ENCODE data around the gene ATP9B.

ATP9B gene

DNA sequence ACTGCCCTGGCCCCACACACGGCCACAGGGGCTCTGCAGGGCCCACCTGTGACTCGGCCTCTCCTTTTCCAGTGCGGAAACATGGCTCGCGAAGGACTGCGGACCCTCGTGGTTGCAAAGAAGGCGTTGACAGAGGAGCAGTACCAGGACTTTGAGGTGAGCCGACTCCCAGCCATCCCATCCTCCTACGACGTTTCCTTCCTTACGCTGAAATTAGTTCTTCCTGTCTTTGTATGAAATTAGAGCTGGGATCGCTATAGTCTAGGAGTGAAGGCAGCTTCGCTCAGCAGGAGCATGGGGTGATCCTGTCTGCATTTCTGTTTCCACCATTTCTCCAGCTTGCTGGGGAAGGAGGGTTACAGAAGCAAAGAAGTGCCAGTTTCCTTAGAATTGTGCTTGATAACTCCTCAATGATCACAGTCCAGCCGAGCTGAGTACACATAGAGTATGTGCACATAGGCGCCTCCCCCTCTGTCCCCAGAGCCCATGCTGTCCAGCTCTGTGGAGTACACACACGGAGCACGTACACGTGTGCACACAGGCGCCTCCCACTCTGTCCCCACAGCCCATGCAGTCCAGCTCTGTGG is 267.5 kb downstream of the ATP9B start:
- no peak overlapping the region for H2AFZ ChIP-seq (ENCODE audit: low read length)
- H3K4me1 ChIP-seq (ENCODE audit: insufficient read depth, low read length, poor library complexity, severe bottlenecking) = no peaks in the 10 kb centered on the region
- no peak overlapping the region for H3K4me2 ChIP-seq (ENCODE audit: low read depth, low read length, poor library complexity, severe bottlenecking)
- H3F3A ChIP-seq (ENCODE audit: low read depth) = no peaks in the 10 kb centered on the region
- no peak for TF ChIP-seq EZH2phosphoT487 (IDR thresholded peaks at IDR 0.05; ENCODE audit: borderline replicate concordance)
- TF ChIP-seq, protein P1, sequence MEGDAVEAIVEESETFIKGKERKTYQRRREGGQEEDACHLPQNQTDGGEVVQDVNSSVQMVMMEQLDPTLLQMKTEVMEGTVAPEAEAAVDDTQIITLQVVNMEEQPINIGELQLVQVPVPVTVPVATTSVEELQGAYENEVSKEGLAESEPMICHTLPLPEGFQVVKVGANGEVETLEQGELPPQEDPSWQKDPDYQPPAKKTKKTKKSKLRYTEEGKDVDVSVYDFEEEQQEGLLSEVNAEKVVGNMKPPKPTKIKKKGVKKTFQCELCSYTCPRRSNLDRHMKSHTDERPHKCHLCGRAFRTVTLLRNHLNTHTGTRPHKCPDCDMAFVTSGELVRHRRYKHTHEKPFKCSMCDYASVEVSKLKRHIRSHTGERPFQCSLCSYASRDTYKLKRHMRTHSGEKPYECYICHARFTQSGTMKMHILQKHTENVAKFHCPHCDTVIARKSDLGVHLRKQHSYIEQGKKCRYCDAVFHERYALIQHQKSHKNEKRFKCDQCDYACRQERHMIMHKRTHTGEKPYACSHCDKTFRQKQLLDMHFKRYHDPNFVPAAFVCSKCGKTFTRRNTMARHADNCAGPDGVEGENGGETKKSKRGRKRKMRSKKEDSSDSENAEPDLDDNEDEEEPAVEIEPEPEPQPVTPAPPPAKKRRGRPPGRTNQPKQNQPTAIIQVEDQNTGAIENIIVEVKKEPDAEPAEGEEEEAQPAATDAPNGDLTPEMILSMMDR (conservative IDR thresholded peaks at IDR 0.05; ENCODE audit: low read length) = no peak
- H4K20me1 ChIP-seq (ENCODE audit: insufficient read depth, low read length, poor library complexity, severe bottlenecking) = no peaks in the 10 kb centered on the region
- H3K9ac ChIP-seq (ENCODE audit: low read depth, low read length, poor library complexity, severe bottlenecking) = no peak overlapping the region
- H3K9me2 ChIP-seq (replicated peaks; ENCODE audit: low read depth, low read length) = no peaks in the 10 kb centered on the region
- peaks cover 23% of the 10 kb centered on the region; the same call in 1 of the 2 replicates for H3K36me3 ChIP-seq (ENCODE audit: insufficient read depth, low read length)
- no peaks in the 10 kb centered on the region for H3K79me2 ChIP-seq (ENCODE audit: insufficient read depth, low read length)
- no peak overlapping the region for H3K4me3 ChIP-seq (ENCODE audit: low read length, poor library complexity, severe bottlenecking)
- no peaks in the 10 kb centered on the region for H3K9me3 ChIP-seq (ENCODE audit: insufficient read depth, low read depth, low read length)
- no peaks in the 10 kb centered on the region for H3K27me3 ChIP-seq (ENCODE audit: insufficient read depth, low read length, poor library complexity, severe bottlenecking)

GRCh38 chr18:79337184-79337583 is 268.0 kb downstream of the ATP9B start:
- no peaks in the 10 kb centered on the region for H3F3A ChIP-seq (ENCODE audit: low read depth)
- no peaks in the 10 kb centered on the region for H3K9me3 ChIP-seq (ENCODE audit: insufficient read depth, low read depth, low read length)
- no peak overlapping the region for H3K4me3 ChIP-seq (ENCODE audit: low read length, poor library complexity, severe bottlenecking)
- H3K27me3 ChIP-seq (ENCODE audit: insufficient read depth, low read length, poor library complexity, severe bottlenecking) = no peaks in the 10 kb centered on the region
- H3K4me2 ChIP-seq (ENCODE audit: low read depth, low read length, poor library complexity, severe bottlenecking) = no peak overlapping the region
- H3K79me2 ChIP-seq (ENCODE audit: insufficient read depth, low read length) = no peaks in the 10 kb centered on the region
- no peak overlapping the region for H2AFZ ChIP-seq (ENCODE audit: low read length)
- H4K20me1 ChIP-seq (ENCODE audit: insufficient read depth, low read length, poor library complexity, severe bottlenecking) = no peaks in the 10 kb centered on the region
- no peak for TF ChIP-seq EZH2phosphoT487 (IDR thresholded peaks at IDR 0.05; ENCODE audit: borderline replicate concordance)
- H3K4me1 ChIP-seq (ENCODE audit: insufficient read depth, low read length, poor library complexity, severe bottlenecking) = no peaks in the 10 kb centered on the region
- no peak overlapping the region for H3K9ac ChIP-seq (ENCODE audit: low read depth, low read length, poor library complexity, severe bottlenecking)
- no peaks in the 10 kb centered on the region for H3K9me2 ChIP-seq (replicated peaks; ENCODE audit: low read depth, low read length)
- H3K36me3 ChIP-seq (ENCODE audit: insufficient read depth, low read length) = peaks cover 19% of the 10 kb centered on the region; the same call in 1 of the 2 replicates

- Histone ChIP-seq H3K27me3 (ENCODE audit: insufficient read depth, low read length, poor library complexity, severe bottlenecking) (no peaks in the 10 kb centered on the region), H3K9me3 (ENCODE audit: insufficient read depth, low read depth, low read length) (no peaks in the 10 kb centered on the region), H3K4me2 (ENCODE audit: low read depth, low read length, poor library complexity, severe bottlenecking) (no peak overlapping the region), H2AFZ (ENCODE audit: low read length) (no peak overlapping the region), H3F3A (ENCODE audit: low read depth) (no peaks in the 10 kb centered on the region), H3K9ac (ENCODE audit: low read depth, low read length, poor library complexity, severe bottlenecking) (no peak overlapping the region), H3K36me3 (ENCODE audit: insufficient read depth, low read length) (peaks cover 19% of the 10 kb centered on the region; the same call in 1 of the 2 replicates), H4K20me1 (ENCODE audit: insufficient read depth, low read length, poor library complexity, severe bottlenecking) (no peaks in the 10 kb centered on the region), H3K4me3 (ENCODE audit: low read length, poor library complexity, severe bottlenecking) (no peak overlapping the region), H3K9me2 (replicated peaks; ENCODE audit: low read depth, low read length) (no peaks in the 10 kb centered on the region), H3K79me2 (ENCODE audit: insufficient read depth, low read length) (no peaks in the 10 kb centered on the region), H3K4me1 (ENCODE audit: insufficient read depth, low read length, poor library complexity, severe bottlenecking) (no peaks in the 10 kb centered on the region)
- TF ChIP-seq, protein P1 (conservative IDR thresholded peaks at IDR 0.05; ENCODE audit: low read length) = no peak
- no peak for TF ChIP-seq EZH2phosphoT487 (IDR thresholded peaks at IDR 0.05; ENCODE audit: borderline replicate concordance)
Observed at GRCh38 chr18:79337620-79338019, 268.4 kb downstream of the ATP9B start.

Measured in Loucy (cell line).